Measurements from ENCODE around the gene EPHA7. TPM values are rescaled to one million over a fixed set of nuclear protein-coding genes. Genes with fewer than 3 reads are reported as not detected.

EPHA7 gene
- total and polyA plus RNA-seq, 2 donors from 2014 or later, result 2.6 to 27.0 TPM

DNA sequence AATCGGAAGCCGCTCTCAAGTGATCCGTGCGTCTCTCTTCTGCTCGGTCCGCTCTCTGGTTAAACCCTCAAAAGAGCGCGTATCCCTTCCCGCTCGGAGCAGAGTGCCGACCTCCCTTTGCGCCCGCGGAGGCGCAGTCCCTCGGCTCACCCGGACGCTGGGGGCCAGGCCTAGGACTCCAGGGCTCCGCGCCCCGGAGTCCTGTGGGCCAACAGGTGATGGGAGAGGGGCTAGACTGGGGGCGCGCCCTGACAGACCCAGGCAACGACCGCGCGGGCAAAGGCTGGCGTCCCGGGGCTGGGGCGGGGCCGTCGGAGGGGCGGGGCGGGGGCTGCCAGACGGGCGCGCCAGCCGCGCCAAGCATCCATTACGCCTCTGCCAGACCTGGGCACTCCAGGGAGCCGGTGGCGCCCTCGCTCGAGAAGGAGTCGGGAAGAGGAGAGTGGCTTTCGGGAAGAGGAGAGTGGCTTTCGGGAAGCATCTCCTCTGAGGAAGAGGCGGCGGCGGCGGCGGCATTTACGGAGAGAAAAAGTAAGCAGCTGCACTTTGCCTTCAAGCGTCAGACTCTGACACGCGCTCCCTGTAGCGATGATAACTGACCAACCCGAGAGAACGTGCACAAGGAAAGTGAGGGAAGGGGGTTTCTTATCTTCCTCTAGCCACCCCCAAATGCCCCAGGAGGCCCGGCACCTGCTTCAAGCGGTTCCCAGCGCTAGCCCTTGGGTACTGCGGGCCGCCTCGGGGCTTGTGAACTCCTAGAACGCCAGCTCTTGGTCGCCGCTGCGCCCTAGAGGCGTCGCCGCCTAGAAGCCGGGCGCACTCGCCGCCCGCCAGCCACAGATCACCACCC is 2.6 kb downstream of the EPHA7 start:
- no peaks in the 10 kb centered on the region for H3K36me3 ChIP-seq (ENCODE audit: control insufficient read depth in 2 of 3, insufficient read depth in 3 of 3, low read length in 3 of 3)
- H3K4me3 ChIP-seq (ENCODE audit: low read length in 3 of 3), result peak overlapping the region; percentile 66 to 91 (median 85)
- FAIRE-seq (no peak), DNase-seq (peak; percentile 65 to 80 (median 75))
- peak overlapping the region; percentile 5 to 85 (median 47) for H3K9ac ChIP-seq (ENCODE audit: low read length in 3 of 3)
- TF ChIP-seq, protein P1, sequence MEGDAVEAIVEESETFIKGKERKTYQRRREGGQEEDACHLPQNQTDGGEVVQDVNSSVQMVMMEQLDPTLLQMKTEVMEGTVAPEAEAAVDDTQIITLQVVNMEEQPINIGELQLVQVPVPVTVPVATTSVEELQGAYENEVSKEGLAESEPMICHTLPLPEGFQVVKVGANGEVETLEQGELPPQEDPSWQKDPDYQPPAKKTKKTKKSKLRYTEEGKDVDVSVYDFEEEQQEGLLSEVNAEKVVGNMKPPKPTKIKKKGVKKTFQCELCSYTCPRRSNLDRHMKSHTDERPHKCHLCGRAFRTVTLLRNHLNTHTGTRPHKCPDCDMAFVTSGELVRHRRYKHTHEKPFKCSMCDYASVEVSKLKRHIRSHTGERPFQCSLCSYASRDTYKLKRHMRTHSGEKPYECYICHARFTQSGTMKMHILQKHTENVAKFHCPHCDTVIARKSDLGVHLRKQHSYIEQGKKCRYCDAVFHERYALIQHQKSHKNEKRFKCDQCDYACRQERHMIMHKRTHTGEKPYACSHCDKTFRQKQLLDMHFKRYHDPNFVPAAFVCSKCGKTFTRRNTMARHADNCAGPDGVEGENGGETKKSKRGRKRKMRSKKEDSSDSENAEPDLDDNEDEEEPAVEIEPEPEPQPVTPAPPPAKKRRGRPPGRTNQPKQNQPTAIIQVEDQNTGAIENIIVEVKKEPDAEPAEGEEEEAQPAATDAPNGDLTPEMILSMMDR (IDR thresholded peaks at IDR 0.05; ENCODE audit: borderline replicate concordance, extremely low read depth, insufficient read depth), result no peak
- H3K27ac ChIP-seq (ENCODE audit: low read depth in 2 of 2, low read length in 2 of 2), result peak overlapping the region in 1 of 2 donors; percentile 65
- intact Hi-C loops (cut with DNase I), result no loop called here
- no peaks in the 10 kb centered on the region for H3K9me3 ChIP-seq (ENCODE audit: control insufficient read depth in 2 of 3, insufficient read depth in 1 of 3, low read length in 3 of 3)
- H3K27me3 ChIP-seq (ENCODE audit: control insufficient read depth, insufficient read depth, low read length), result no peaks in the 10 kb centered on the region
- H3K4me1 ChIP-seq (ENCODE audit: control insufficient read depth in 2 of 3, insufficient read depth in 2 of 3, low read depth in 1 of 3, low read length in 3 of 3), result peaks cover 0 to 2% (median 0%) of the 10 kb centered on the region in 3 donors

GRCh38 chr6:93413190-93413589 is 6.2 kb downstream of the EPHA7 start:
- FAIRE-seq (no peak), DNase-seq (no peak)
- Histone ChIP-seq H3K27me3 (ENCODE audit: control insufficient read depth, insufficient read depth, low read length) (no peaks in the 10 kb centered on the region), H3K4me3 (ENCODE audit: low read length in 3 of 3) (no peak overlapping the region), H3K36me3 (ENCODE audit: control insufficient read depth in 2 of 3, insufficient read depth in 3 of 3, low read length in 3 of 3) (no peaks in the 10 kb centered on the region), H3K27ac (ENCODE audit: low read depth in 2 of 2, low read length in 2 of 2) (no peak overlapping the region), H3K9ac (ENCODE audit: low read length in 3 of 3) (no peak overlapping the region), H3K9me3 (ENCODE audit: control insufficient read depth in 2 of 3, insufficient read depth in 1 of 3, low read length in 3 of 3) (no peaks in the 10 kb centered on the region), H3K4me1 (ENCODE audit: control insufficient read depth in 2 of 3, insufficient read depth in 2 of 3, low read depth in 1 of 3, low read length in 3 of 3) (peaks cover 0 to 2% (median 0%) of the 10 kb centered on the region in 3 donors)
- intact Hi-C loops (cut with DNase I), result no loop called here
- TF ChIP-seq, protein P1 (IDR thresholded peaks at IDR 0.05; ENCODE audit: borderline replicate concordance, extremely low read depth, insufficient read depth), result no peak

DNA sequence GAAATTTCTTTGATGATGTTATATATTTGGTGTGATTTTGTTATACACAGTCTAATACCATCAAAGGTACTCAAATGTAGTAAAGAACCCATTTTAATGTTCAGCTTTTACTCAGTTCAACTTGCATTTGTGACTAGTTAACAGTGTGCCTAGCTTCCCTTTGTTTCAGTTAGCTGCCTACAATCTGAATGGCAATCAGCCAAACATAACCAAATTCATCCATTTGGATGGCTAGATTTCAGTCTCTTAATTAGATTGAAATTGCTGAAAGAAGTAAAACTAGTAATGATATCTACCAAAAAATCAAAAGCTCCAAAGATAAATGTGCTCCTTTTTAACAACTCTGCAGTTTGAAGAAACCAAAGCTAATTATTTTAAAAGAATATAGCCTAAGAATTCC is 6.9 kb downstream of the EPHA7 start:
- Histone ChIP-seq H3K4me1 (ENCODE audit: control insufficient read depth in 2 of 3, insufficient read depth in 2 of 3, low read depth in 1 of 3, low read length in 3 of 3) (peaks cover 0 to 2% (median 0%) of the 10 kb centered on the region in 3 donors), H3K9ac (ENCODE audit: low read length in 3 of 3) (no peak overlapping the region), H3K36me3 (ENCODE audit: control insufficient read depth in 2 of 3, insufficient read depth in 3 of 3, low read length in 3 of 3) (no peaks in the 10 kb centered on the region), H3K27ac (ENCODE audit: low read depth in 2 of 2, low read length in 2 of 2) (no peak overlapping the region), H3K4me3 (ENCODE audit: low read length in 3 of 3) (no peak overlapping the region), H3K27me3 (ENCODE audit: control insufficient read depth, insufficient read depth, low read length) (no peaks in the 10 kb centered on the region), H3K9me3 (ENCODE audit: control insufficient read depth in 2 of 3, insufficient read depth in 1 of 3, low read length in 3 of 3) (no peaks in the 10 kb centered on the region)
- FAIRE-seq (no peak), DNase-seq (no peak)
- intact Hi-C loops (cut with DNase I), result no loop called here
- TF ChIP-seq, protein P1 (IDR thresholded peaks at IDR 0.05; ENCODE audit: borderline replicate concordance, extremely low read depth, insufficient read depth), result no peak
